ENCODE results near the gene ATXN1.

Gene ATXN1

DNA sequence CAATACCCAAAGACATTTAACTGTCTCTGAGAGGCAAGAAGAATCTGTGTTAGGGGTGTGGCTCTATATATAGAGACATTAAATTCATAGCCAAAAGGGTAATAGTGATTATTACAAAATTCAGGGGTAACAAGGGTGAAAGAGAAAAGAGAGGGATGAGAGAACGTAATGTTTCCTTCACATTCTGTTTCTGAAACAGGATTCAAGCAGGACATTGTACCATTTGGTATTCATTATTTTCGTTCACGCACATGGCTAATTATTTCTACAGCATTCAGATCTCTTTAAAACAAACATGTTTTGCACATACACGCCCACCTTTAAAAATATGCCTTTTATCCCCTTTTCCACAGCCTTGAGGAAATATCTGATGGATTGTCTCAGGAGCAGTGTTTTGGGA is 400.1 kb downstream of the ATXN1 start:
- Histone ChIP-seq H3K9ac (ENCODE audit: low read length) (no peak overlapping the region), H3K27ac (ENCODE audit: low read length) (no peak overlapping the region), H3K27me3 (ENCODE audit: low read depth, low read length) (peaks cover 20% of the 10 kb centered on the region), H2AFZ (ENCODE audit: low read depth, low read length) (no peak overlapping the region), H3K4me3 (ENCODE audit: low read length) (no peak overlapping the region), H3K9me3 (ENCODE audit: insufficient read depth, low read length) (no peaks in the 10 kb centered on the region), H3K4me2 (ENCODE audit: low read length) (no peak overlapping the region), H3K36me3 (replicated peaks; ENCODE audit: low read depth, low read length) (no peaks in the 10 kb centered on the region), H4K20me1 (ENCODE audit: insufficient read depth, low read length) (no peaks in the 10 kb centered on the region), H3K4me1 (ENCODE audit: low read length) (no peaks in the 10 kb centered on the region), H3K79me2 (ENCODE audit: low read length) (no peaks in the 10 kb centered on the region)
- no peak for TF ChIP-seq EZH2phosphoT487 (IDR thresholded peaks at IDR 0.05; ENCODE audit: low read depth)
- TF ChIP-seq, protein P1, sequence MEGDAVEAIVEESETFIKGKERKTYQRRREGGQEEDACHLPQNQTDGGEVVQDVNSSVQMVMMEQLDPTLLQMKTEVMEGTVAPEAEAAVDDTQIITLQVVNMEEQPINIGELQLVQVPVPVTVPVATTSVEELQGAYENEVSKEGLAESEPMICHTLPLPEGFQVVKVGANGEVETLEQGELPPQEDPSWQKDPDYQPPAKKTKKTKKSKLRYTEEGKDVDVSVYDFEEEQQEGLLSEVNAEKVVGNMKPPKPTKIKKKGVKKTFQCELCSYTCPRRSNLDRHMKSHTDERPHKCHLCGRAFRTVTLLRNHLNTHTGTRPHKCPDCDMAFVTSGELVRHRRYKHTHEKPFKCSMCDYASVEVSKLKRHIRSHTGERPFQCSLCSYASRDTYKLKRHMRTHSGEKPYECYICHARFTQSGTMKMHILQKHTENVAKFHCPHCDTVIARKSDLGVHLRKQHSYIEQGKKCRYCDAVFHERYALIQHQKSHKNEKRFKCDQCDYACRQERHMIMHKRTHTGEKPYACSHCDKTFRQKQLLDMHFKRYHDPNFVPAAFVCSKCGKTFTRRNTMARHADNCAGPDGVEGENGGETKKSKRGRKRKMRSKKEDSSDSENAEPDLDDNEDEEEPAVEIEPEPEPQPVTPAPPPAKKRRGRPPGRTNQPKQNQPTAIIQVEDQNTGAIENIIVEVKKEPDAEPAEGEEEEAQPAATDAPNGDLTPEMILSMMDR (IDR thresholded peaks at IDR 0.05; ENCODE audit: low read depth, low read length), result no peak

DNA sequence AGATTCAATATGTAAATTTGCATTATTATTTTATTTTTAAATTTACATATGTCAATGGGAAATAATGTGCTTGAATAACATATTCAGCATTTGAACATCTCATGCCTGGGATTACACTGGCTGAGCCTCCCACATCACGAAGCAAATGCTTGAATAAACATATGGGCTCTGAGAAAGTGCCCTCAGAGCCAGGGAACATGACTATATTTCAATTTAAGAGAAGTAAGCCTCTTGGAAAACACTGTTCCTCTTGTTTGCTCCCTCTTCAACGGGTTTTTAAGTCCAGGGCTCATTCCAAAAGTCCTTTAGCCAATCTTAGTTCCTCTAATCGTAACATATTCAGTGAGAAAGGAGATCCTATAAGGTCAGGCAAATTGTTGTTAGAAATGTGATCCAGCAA is 400.9 kb downstream of the ATXN1 start:
- no peak overlapping the region for H3K27ac ChIP-seq (ENCODE audit: low read length)
- no peaks in the 10 kb centered on the region for H4K20me1 ChIP-seq (ENCODE audit: insufficient read depth, low read length)
- TF ChIP-seq EZH2phosphoT487 (IDR thresholded peaks at IDR 0.05; ENCODE audit: low read depth), result no peak
- TF ChIP-seq, protein P1 (IDR thresholded peaks at IDR 0.05; ENCODE audit: low read depth, low read length), result no peak
- no peaks in the 10 kb centered on the region for H3K36me3 ChIP-seq (replicated peaks; ENCODE audit: low read depth, low read length)
- no peak overlapping the region for H2AFZ ChIP-seq (ENCODE audit: low read depth, low read length)
- no peaks in the 10 kb centered on the region for H3K9me3 ChIP-seq (ENCODE audit: insufficient read depth, low read length)
- no peak overlapping the region for H3K9ac ChIP-seq (ENCODE audit: low read length)
- H3K4me1 ChIP-seq (ENCODE audit: low read length), result no peaks in the 10 kb centered on the region
- no peaks in the 10 kb centered on the region for H3K79me2 ChIP-seq (ENCODE audit: low read length)
- no peak overlapping the region for H3K4me3 ChIP-seq (ENCODE audit: low read length)
- peaks cover 20% of the 10 kb centered on the region for H3K27me3 ChIP-seq (ENCODE audit: low read depth, low read length)
- no peak overlapping the region for H3K4me2 ChIP-seq (ENCODE audit: low read length)

GRCh38 chr6:16359563-16359962 is 401.7 kb downstream of the ATXN1 start:
- no peak for TF ChIP-seq EZH2phosphoT487 (IDR thresholded peaks at IDR 0.05; ENCODE audit: low read depth)
- TF ChIP-seq, protein P1 (IDR thresholded peaks at IDR 0.05; ENCODE audit: low read depth, low read length), result no peak
- H3K27me3 ChIP-seq (ENCODE audit: low read depth, low read length), result peaks cover 20% of the 10 kb centered on the region
- H3K79me2 ChIP-seq (ENCODE audit: low read length), result no peaks in the 10 kb centered on the region

GRCh38 chr6:16358531-16359138 is 402.6 kb downstream of the ATXN1 start:
- Histone ChIP-seq H3K27me3 (ENCODE audit: low read depth, low read length) (peaks cover 20% of the 10 kb centered on the region), H3K36me3 (replicated peaks; ENCODE audit: low read depth, low read length) (no peaks in the 10 kb centered on the region), H2AFZ (ENCODE audit: low read depth, low read length) (no peak overlapping the region), H3K4me2 (ENCODE audit: low read length) (no peak overlapping the region), H3K4me1 (ENCODE audit: low read length) (no peaks in the 10 kb centered on the region), H3K9me3 (ENCODE audit: insufficient read depth, low read length) (no peaks in the 10 kb centered on the region), H3K4me3 (ENCODE audit: low read length) (no peak overlapping the region), H3K27ac (ENCODE audit: low read length) (no peak overlapping the region), H4K20me1 (ENCODE audit: insufficient read depth, low read length) (no peaks in the 10 kb centered on the region), H3K79me2 (ENCODE audit: low read length) (no peaks in the 10 kb centered on the region), H3K9ac (ENCODE audit: low read length) (no peak overlapping the region)
- TF ChIP-seq, protein P1 (IDR thresholded peaks at IDR 0.05; ENCODE audit: low read depth, low read length), result no peak
- no peak for TF ChIP-seq EZH2phosphoT487 (IDR thresholded peaks at IDR 0.05; ENCODE audit: low read depth)

More at GRCh38 chr6:16359563-16359962, 401.7 kb downstream of the ATXN1 start:
- Histone ChIP-seq H3K4me3 (ENCODE audit: low read length) (no peak overlapping the region), H4K20me1 (ENCODE audit: insufficient read depth, low read length) (no peaks in the 10 kb centered on the region), H3K4me2 (ENCODE audit: low read length) (no peak overlapping the region), H3K36me3 (replicated peaks; ENCODE audit: low read depth, low read length) (no peaks in the 10 kb centered on the region), H3K9ac (ENCODE audit: low read length) (no peak overlapping the region), H2AFZ (ENCODE audit: low read depth, low read length) (no peak overlapping the region), H3K27ac (ENCODE audit: low read length) (no peak overlapping the region), H3K9me3 (ENCODE audit: insufficient read depth, low read length) (no peaks in the 10 kb centered on the region), H3K4me1 (ENCODE audit: low read length) (no peaks in the 10 kb centered on the region)
